Measurements from ENCODE around the gene CAB39L.

CAB39L gene

GRCh38 chr13:49395878-49396380, 47.9 kb downstream of the CAB39L start:
- ATAC-seq, result no peak

GRCh38 chr13:49395451-49395865, 48.4 kb downstream of the CAB39L start:
- ATAC-seq, result no peak

- ATAC-seq, result no peak
Measured at GRCh38 chr13:49388091-49388635, 55.7 kb downstream of the CAB39L start.

- no peak for ATAC-seq
Measured at GRCh38 chr13:49386664-49387063, 57.2 kb downstream of the CAB39L start.

- no peak for ATAC-seq
Measured at GRCh38 chr13:49376121-49376520, 67.7 kb downstream of the CAB39L start.

- ATAC-seq, result peak; percentile 48 to 49
Measured at GRCh38 chr13:49374585-49375290, 69.1 kb downstream of the CAB39L start.

- ATAC-seq, result no peak
Measured at GRCh38 chr13:49373716-49374115, 70.1 kb downstream of the CAB39L start.

- no peak for ATAC-seq
Measured at GRCh38 chr13:49371943-49372613, 71.8 kb downstream of the CAB39L start.

GRCh38 chr13:49370371-49370770, 73.5 kb downstream of the CAB39L start:
- no peak for ATAC-seq

GRCh38 chr13:49369866-49370265, 74.0 kb downstream of the CAB39L start:
- no peak for ATAC-seq

- ATAC-seq, result no peak
Measured at GRCh38 chr13:49368688-49369087, 75.2 kb downstream of the CAB39L start.

GRCh38 chr13:49367640-49368422, 76.0 kb downstream of the CAB39L start:
- no peak for ATAC-seq

- ATAC-seq, result no peak
Measured at GRCh38 chr13:49366841-49367240, 77.0 kb downstream of the CAB39L start.

GRCh38 chr13:49357694-49358093, 86.2 kb downstream of the CAB39L start:
- no peak for ATAC-seq

- ATAC-seq, result no peak
Measured at GRCh38 chr13:49356223-49356622, 87.6 kb downstream of the CAB39L start.

GRCh38 chr13:49354719-49355118, 89.1 kb downstream of the CAB39L start:
- no peak for ATAC-seq

- ATAC-seq, result no peak
Measured at GRCh38 chr13:49353908-49354307, 90.0 kb downstream of the CAB39L start.

- no peak for ATAC-seq
Measured at GRCh38 chr13:49351871-49352270, 92.0 kb downstream of the CAB39L start.

GRCh38 chr13:49348751-49349150, 95.1 kb downstream of the CAB39L start:
- no peak for ATAC-seq

GRCh38 chr13:49347650-49348385, 96.0 kb downstream of the CAB39L start:
- no peak for ATAC-seq

- no peak for ATAC-seq
Measured at GRCh38 chr13:49346460-49346859, 97.4 kb downstream of the CAB39L start.

GRCh38 chr13:49343731-49344130, 100.1 kb downstream of the CAB39L start:
- ATAC-seq, result no peak

All from activated CD4-positive, CD25-positive, alpha-beta regulatory T cell treated with anti-CD3 and anti-CD28 coated beads, Interleukin-2, amount 50 U/mL, for 24 hours (primary cell).